ENCODE measurements around the gene HNF4A. TPM values are rescaled to one million over a fixed set of nuclear protein-coding genes. Genes with fewer than 3 reads are reported as not detected.

HNF4A gene
- total and polyA plus RNA-seq, 2 donors (not counting 1 experiment from before 2014, with no cell fraction given) = not detected

DNA sequence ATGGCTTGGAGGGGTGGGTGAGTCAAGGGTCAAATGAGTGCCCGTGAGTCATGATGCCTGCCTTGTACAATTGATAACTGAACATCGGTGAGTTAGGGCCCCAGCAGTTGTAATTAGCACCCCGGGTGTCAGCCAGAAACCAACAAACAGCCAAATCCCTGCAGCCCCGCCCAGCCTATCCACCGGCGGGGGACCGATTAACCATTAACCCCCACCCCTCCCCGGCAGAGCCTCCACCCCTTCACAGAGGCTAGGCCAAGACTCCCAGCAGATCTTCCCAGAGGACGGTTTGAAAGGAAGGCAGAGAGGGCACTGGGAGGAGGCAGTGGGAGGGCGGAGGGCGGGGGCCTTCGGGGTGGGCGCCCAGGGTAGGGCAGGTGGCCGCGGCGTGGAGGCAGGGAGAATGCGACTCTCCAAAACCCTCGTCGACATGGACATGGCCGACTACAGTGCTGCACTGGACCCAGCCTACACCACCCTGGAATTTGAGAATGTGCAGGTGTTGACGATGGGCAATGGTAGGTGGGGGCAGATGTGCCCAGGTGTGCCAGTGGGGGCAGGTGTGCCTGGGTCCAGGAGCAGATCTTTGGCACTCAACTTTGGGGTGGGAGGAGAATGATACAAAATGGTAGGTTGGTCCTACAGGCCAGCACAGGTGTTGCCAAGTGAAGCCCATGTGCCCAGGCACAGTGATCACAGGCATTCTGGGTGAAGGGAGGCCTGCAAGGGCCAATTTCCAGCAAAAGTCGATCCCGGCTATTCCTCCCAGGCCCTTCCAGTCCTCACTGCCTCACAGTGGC, 45.7 kb downstream of the HNF4A start:
- Histone ChIP-seq H2AFZ (ENCODE audit: insufficient read depth, low read depth, low read length, poor library complexity, severe bottlenecking) (no peak overlapping the region), H3K36me3 (replicated peaks in 1 of 2; ENCODE audit: control extremely low read depth in 1 of 2, control insufficient read depth in 1 of 2, extremely low read depth in 1 of 2, insufficient read depth in 2 of 2, low read length in 1 of 2) (no peaks in the 10 kb centered on the region), H3K79me2 (ENCODE audit: control insufficient read depth, insufficient read depth, low read length) (no peaks in the 10 kb centered on the region), H3K4me1 (ENCODE audit: control insufficient read depth in 2 of 2, insufficient read depth in 2 of 2, low read length in 2 of 2) (no peaks in the 10 kb centered on the region), H3K4me3 (ENCODE audit: control extremely low read depth in 1 of 5, extremely low read depth in 1 of 5, insufficient read depth in 1 of 5, low read depth in 2 of 5, low read length in 4 of 5) (no peak overlapping the region), H3K9me3 (ENCODE audit: control extremely low read depth in 1 of 3, control insufficient read depth in 2 of 3, insufficient read depth in 1 of 3, low read length in 2 of 3) (no peaks in the 10 kb centered on the region), H4K20me1 (ENCODE audit: control insufficient read depth, insufficient read depth, low read length, poor library complexity, severe bottlenecking) (no peaks in the 10 kb centered on the region), H3K27me3 (replicated peaks in 1 of 4; ENCODE audit: control extremely low read depth in 1 of 4, control insufficient read depth in 3 of 4, insufficient read depth in 4 of 4, low read length in 3 of 4) (peaks cover 0 to 7% (median 0%) of the 10 kb centered on the region in 4 experiments), H3K9ac (ENCODE audit: low read length) (no peak overlapping the region), H3K27ac (ENCODE audit: low read length in 2 of 2) (no peak overlapping the region), H3K4me2 (replicated peaks; ENCODE audit: low read depth, low read length, poor library complexity, severe bottlenecking) (no peak overlapping the region)
- Mint-ChIP-seq H3K4me1 (no peaks in the 10 kb centered on the region), H3K27me3 (peaks cover 26% of the 10 kb centered on the region), H3K27ac (no peak overlapping the region), H3K9me3 (ENCODE audit: insufficient read depth) (no peaks in the 10 kb centered on the region), H3K4me3 (no peak overlapping the region)
- DNase-seq (no peak), ATAC-seq (ENCODE audit: low read depth) (no peak)
- TF ChIP-seq, protein P1, sequence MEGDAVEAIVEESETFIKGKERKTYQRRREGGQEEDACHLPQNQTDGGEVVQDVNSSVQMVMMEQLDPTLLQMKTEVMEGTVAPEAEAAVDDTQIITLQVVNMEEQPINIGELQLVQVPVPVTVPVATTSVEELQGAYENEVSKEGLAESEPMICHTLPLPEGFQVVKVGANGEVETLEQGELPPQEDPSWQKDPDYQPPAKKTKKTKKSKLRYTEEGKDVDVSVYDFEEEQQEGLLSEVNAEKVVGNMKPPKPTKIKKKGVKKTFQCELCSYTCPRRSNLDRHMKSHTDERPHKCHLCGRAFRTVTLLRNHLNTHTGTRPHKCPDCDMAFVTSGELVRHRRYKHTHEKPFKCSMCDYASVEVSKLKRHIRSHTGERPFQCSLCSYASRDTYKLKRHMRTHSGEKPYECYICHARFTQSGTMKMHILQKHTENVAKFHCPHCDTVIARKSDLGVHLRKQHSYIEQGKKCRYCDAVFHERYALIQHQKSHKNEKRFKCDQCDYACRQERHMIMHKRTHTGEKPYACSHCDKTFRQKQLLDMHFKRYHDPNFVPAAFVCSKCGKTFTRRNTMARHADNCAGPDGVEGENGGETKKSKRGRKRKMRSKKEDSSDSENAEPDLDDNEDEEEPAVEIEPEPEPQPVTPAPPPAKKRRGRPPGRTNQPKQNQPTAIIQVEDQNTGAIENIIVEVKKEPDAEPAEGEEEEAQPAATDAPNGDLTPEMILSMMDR (IDR thresholded peaks at IDR 0.05) = no peak
- no peak for TF ChIP-seq EZH2 (IDR thresholded peaks at IDR 0.05; ENCODE audit: borderline replicate concordance, insufficient read depth, low read depth, low read length, poor library complexity, severe bottlenecking)
- 92% methylated on average over 19 of the region's 23 CpGs for WGBS (ENCODE audit: insufficient coverage)
- intact Hi-C loops (cut with micrococcal nuclease) = no loop called here
- CTCF ChIA-PET = no interaction called here
- POLR2A ChIA-PET = no interaction called here

DNA sequence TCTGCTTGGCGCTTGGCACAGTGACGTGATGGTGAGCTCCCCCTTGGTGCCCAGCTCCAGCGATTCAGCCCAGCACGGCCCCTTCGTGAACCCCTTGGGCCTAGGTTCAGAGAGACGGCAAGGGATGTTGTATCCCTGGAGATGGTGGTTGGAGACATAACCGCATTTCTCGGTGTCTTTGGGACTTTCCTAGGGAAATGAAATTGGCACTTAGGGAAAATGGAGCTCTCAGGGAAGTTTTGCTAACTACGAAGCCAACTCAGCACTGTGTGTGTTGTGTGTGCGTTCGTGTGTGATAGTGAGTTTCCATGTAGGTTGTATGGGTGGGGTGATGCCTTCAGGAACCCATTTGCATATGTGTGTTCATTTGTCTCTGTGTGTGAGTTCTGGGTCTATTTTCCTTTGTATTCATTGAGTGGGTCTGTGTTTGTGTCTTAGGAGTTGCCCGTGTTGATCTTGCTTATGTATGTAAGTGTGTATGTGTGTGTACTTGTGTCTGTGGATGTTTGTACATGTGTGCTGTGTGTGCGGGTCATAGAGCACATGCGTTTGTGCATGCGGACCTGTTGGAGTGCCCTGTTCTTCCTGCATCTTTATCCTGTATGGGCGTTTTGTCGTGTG, 46.4 kb downstream of the HNF4A start:
- CTCF ChIA-PET = no interaction called here
- Histone ChIP-seq H2AFZ (ENCODE audit: insufficient read depth, low read depth, low read length, poor library complexity, severe bottlenecking) (no peak overlapping the region), H3K9me3 (ENCODE audit: control extremely low read depth in 1 of 3, control insufficient read depth in 2 of 3, insufficient read depth in 1 of 3, low read length in 2 of 3) (no peaks in the 10 kb centered on the region), H4K20me1 (ENCODE audit: control insufficient read depth, insufficient read depth, low read length, poor library complexity, severe bottlenecking) (no peaks in the 10 kb centered on the region), H3K4me3 (ENCODE audit: control extremely low read depth in 1 of 5, extremely low read depth in 1 of 5, insufficient read depth in 1 of 5, low read depth in 2 of 5, low read length in 4 of 5) (no peak overlapping the region), H3K79me2 (ENCODE audit: control insufficient read depth, insufficient read depth, low read length) (no peaks in the 10 kb centered on the region), H3K4me2 (replicated peaks; ENCODE audit: low read depth, low read length, poor library complexity, severe bottlenecking) (no peak overlapping the region), H3K4me1 (ENCODE audit: control insufficient read depth in 2 of 2, insufficient read depth in 2 of 2, low read length in 2 of 2) (no peaks in the 10 kb centered on the region), H3K27ac (ENCODE audit: low read length in 2 of 2) (no peak overlapping the region), H3K27me3 (replicated peaks in 1 of 4; ENCODE audit: control extremely low read depth in 1 of 4, control insufficient read depth in 3 of 4, insufficient read depth in 4 of 4, low read length in 3 of 4) (peaks cover 0 to 7% (median 0%) of the 10 kb centered on the region in 4 experiments), H3K36me3 (replicated peaks in 1 of 2; ENCODE audit: control extremely low read depth in 1 of 2, control insufficient read depth in 1 of 2, extremely low read depth in 1 of 2, insufficient read depth in 2 of 2, low read length in 1 of 2) (no peaks in the 10 kb centered on the region), H3K9ac (ENCODE audit: low read length) (no peak overlapping the region)
- intact Hi-C loops (cut with micrococcal nuclease) = no loop called here
- POLR2A ChIA-PET = no interaction called here
- 98% methylated on average over 17 of the region's 17 CpGs for WGBS (ENCODE audit: insufficient coverage)
- Mint-ChIP-seq H3K9me3 (ENCODE audit: insufficient read depth) (no peaks in the 10 kb centered on the region), H3K27ac (no peak overlapping the region), H3K4me1 (no peaks in the 10 kb centered on the region), H3K27me3 (peaks cover 26% of the 10 kb centered on the region), H3K4me3 (no peak overlapping the region)
- TF ChIP-seq, protein P1 (IDR thresholded peaks at IDR 0.05) = no peak
- ATAC-seq (ENCODE audit: low read depth) = no peak
- no peak for DNase-seq

Data from B cell (primary cell).